RWPE1 (cell line): ENCODE data around the gene SPAM1.

Experiments
- CTCF ChIA-PET: fragments of 350-600 bp; sonication (Branson Sonifier 250); formaldehyde crosslinking; extraction: SDS; loops from one replicate; lab custom pipeline; 2021; lab: Yijun Ruan, JAX
- POLR2A ChIA-PET: fragments of 400-600 bp; formaldehyde crosslinking; extraction: SDS; loops from one replicate; lab custom pipeline; 2020; ENCODE audit warnings: antibody characterized with exemption; ENCODE audit not compliant: low non-redundant PET; lab: Yijun Ruan, JAX
- DNase-seq: peaks from one replicate; pipeline ENCODE4 v3.0.0; 2012; ENCODE audit warnings: low spot score
- H3K27ac ChIP-seq: fragments of 450-650 bp; 2 replicates; pipeline ENCODE4 v1.5.1; 2017
- CTCF ChIP-seq: fragments of 450-650 bp; conservative IDR thresholded peaks from 2 replicates; pipeline ENCODE4 v1.5.1; 2017; ENCODE audit warnings: low read depth, mild to moderate bottlenecking

SPAM1 gene

GRCh38 chr7:123941391-123942180 is 16.5 kb downstream of the SPAM1 start:
- ChIA-PET CTCF (no interaction called here), POLR2A (no interaction called here)
- DNase-seq = no peak
- no peak for TF ChIP-seq CTCF
- no peak overlapping the region for H3K27ac ChIP-seq

GRCh38 chr7:123944395-123944794 is 19.4 kb downstream of the SPAM1 start:
- ChIA-PET POLR2A (no interaction called here), CTCF (no interaction called here)
- DNase-seq = no peak
- no peak overlapping the region for H3K27ac ChIP-seq
- TF ChIP-seq CTCF = no peak

GRCh38 chr7:123945938-123946337 is 20.9 kb downstream of the SPAM1 start:
- POLR2A ChIA-PET = no interaction called here
- CTCF ChIA-PET = interaction anchor here (0.7 kb wide), 1 partner anchor 124 kb away, joined by 3 read pairs; no protein-coding TSS in a partner anchor
- no peak for TF ChIP-seq CTCF
- no peak overlapping the region for H3K27ac ChIP-seq
- no peak for DNase-seq

- TF ChIP-seq CTCF = no peak
- DNase-seq = no peak
- POLR2A ChIA-PET = no interaction called here
- no peak overlapping the region for H3K27ac ChIP-seq
- CTCF ChIA-PET = interaction anchor here (0.5 kb wide), 1 partner anchor 361 kb away, joined by 3 read pairs; no protein-coding TSS in a partner anchor
Measured at GRCh38 chr7:123948136-123948535, 23.1 kb downstream of the SPAM1 start.

GRCh38 chr7:123958186-123958703 is 33.2 kb downstream of the SPAM1 start:
- no peak overlapping the region for H3K27ac ChIP-seq
- TF ChIP-seq CTCF = no peak
- ChIA-PET POLR2A (no interaction called here), CTCF (no interaction called here)
- DNase-seq = peak; percentile 8

- ChIA-PET POLR2A (no interaction called here), CTCF (no interaction called here)
- TF ChIP-seq CTCF = no peak
- no peak overlapping the region for H3K27ac ChIP-seq
- DNase-seq = no peak
Measured at GRCh38 chr7:123961771-123962170, 36.7 kb downstream of the SPAM1 start.
